ENCODE data around the gene ATP8A2. TPM values are rescaled to one million over a fixed set of nuclear protein-coding genes. Genes with fewer than 3 reads are reported as not detected.

The ATP8A2 gene
- polyA plus RNA-seq, 3 donors: 4.8 to 6.4 (median 5.8) TPM

DNA sequence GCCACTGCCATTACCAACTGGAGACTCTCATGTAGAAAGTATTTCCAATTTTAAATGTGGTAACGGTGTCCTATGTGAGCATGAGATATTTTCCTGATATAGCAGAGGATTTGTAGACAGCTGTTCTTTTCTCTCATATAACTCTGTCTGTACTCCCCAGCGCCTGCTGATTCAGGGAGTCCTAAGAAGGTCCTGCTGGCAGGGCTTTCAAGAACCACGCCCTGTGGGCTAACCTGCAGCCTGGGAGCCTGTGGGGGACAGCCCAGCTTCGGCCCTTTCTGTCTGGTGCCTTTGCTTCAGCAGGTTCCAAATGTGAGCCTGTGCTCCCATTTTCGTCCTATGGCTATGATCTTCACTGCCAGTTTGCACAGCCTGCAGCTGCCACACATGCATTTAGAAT is 316.8 kb downstream of the ATP8A2 start:
- no peak for DNase-seq (ENCODE audit: extremely low read depth in 1 of 11, low read depth in 9 of 11, low spot score in 4 of 11)

DNA sequence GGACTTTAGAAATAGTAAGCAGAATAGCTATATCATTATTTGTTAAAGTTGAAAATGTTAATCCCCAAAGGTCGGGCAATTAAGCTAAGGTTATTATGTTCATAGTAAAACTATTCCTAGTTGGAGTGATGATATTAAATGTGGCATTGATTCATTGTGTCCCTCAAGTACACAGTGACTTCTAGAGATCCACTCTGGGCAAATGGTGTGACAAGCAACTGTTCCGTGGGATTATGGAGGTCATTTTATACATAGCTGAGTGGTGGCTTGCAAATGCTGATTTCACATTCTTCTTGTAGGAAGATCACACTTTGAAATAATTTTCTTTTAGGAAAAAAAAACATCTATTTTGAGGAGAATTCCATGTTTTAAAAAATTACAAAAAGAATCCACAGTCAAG is 317.8 kb downstream of the ATP8A2 start:
- no peak for DNase-seq (ENCODE audit: extremely low read depth in 1 of 11, low read depth in 9 of 11, low spot score in 4 of 11)

DNA sequence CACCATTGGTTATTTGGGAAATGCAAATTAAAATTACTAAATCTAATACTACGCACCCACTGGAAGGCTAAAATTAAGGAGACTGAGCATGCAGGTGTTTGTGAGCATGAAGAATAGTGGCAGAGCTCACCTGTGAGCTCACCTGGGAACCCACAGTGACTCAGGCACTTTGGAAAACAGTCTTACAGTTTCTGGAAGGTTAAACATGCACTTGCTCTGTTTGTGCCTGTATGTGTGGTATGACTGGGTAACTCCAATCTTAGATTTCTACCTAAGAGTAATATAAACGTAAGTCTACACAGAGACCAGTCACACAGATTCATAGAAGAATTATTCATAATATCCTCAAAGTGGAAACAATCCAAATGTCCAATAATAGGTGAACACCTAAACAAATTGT is 318.8 kb downstream of the ATP8A2 start:
- DNase-seq (ENCODE audit: extremely low read depth in 1 of 11, low read depth in 9 of 11, low spot score in 4 of 11): no peak

DNA sequence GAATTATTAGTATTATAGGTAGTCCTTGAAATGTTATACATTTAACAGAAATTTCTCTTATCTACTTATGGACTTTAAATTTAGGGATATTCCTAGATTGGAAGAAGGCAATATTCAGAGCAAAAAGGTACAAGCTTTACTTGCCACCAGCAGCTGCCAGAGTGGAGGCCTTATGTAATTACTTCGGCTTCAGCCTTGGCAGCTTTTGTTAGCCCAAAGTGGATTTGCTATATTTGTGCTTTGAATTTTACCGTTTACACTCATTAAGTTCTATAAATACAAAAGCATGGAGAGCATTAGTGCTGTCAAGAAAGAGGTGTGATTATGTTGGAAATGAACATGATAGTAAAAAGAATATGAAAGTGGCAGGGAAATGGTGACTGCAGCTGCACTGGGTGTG is 319.9 kb downstream of the ATP8A2 start:
- no peak for DNase-seq (ENCODE audit: extremely low read depth in 1 of 11, low read depth in 9 of 11, low spot score in 4 of 11)

DNA sequence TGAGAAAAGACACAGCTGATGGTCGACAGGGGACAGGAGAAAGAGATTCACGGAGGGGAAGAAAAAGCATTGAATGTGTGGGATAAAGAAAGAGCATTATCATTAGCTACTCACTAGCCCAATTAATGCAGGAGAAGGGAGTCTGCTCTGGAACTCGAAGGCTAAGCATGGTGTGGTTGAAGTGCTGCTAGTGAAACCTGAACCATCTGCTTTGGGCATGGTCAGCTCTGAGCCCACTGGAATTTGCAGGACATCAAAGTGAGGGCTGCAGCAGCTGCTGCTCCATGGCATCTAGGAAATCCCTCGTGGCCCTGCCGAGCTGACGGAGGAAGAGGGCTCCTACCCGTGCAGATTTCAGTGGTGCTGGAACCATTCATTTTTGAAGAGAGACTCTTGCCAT is 320.3 kb downstream of the ATP8A2 start:
- DNase-seq (ENCODE audit: extremely low read depth in 1 of 11, low read depth in 9 of 11, low spot score in 4 of 11): peak in 4 of 11 donors; percentile 18 to 63 (median 28)

DNA sequence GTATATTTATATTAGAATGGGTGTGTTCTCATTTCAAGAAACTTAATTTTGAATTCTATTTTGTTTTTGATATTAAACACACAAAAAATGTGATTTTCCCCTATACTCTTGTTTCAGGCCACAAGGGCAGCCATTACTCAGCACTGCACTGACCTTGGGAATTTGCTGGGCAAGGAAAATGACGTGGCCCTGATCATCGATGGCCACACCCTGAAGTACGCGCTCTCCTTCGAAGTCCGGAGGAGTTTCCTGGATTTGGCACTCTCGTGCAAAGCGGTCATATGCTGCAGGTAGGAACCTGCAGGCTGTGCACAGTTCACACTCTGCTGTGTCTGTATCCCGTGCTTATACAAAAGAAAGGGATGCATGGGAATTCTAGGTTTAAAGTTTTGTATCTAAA is 327.3 kb downstream of the ATP8A2 start:
- DNase-seq (ENCODE audit: extremely low read depth in 1 of 11, low read depth in 9 of 11, low spot score in 4 of 11): no peak

DNA sequence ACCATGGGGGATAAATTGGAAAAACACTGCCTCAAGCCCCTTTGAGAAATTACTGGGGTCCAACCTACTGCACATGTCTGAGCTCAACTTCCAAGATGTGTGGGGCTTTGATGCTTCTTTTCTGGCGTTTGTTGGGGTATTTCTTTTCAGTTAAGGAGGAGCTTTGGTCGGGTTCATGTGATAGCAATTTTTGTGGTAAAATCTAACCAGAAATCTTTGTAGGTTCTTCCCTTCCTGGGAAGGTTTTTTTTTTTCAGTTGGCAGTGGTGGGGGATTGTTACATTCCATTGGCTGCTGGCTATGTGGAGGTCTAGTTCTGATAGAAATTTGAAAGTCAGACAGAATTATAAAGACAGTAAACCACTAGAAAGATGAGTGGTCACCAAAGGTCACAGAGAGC is 327.8 kb downstream of the ATP8A2 start:
- DNase-seq (ENCODE audit: extremely low read depth in 1 of 11, low read depth in 9 of 11, low spot score in 4 of 11): no peak

DNA sequence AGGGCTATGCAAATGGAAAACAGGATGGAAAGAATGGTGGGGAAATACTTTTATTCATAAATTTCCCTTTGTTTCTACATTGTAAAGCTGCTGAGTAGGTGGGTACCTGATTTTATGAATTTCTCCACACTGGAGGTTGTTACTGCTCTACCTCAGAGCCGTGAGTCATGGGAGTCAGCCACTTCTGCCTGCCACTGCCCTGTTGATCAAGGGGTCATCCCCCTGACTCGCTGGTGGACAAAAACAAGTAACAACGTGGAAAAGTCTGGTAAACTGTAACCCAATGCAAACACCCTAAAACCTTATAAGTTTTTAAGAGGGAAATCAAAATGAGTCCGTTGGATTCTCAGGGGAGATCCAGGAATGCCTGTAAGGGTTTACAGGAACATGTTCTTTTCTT is 329.5 kb downstream of the ATP8A2 start:
- DNase-seq (ENCODE audit: extremely low read depth in 1 of 11, low read depth in 9 of 11, low spot score in 4 of 11): no peak

DNA sequence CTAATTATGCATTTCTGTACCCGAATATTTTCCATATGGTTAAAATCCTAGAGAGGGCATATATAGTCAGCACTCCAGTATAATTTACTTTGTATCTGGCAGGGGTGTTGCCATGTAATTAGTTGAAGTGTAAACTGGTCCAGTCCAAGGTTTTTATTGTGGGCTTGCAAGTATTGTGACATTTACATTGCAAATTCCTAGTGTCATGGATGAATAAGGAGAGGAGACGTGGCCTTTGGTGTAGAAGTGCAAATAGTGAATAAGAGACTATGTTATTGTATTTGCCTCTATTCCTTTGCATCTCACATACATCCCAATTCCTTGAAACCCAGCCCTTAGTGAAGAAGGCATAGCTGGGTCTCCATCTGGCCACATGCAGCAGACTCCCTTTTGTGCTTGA is 330.6 kb downstream of the ATP8A2 start:
- no peak for DNase-seq (ENCODE audit: extremely low read depth in 1 of 11, low read depth in 9 of 11, low spot score in 4 of 11)

DNA sequence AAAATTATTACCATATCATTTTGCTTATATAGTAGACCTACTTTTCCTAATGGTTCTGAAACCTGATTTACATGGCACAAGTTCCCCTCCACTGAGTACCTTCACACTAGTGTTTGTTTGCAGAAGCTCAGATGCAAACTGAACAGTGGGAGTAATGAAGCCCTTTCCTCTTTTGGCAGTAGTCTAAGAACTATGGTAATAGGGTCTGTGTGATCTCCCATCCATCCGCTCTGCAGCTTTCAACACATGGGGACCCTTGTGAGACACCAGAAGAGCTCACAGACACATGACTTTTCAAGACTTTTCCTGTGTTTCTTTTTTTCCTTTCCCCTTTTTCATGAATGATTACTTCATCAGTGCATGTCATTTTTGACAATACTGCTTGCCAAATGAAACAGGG is 336.0 kb downstream of the ATP8A2 start:
- peak in 1 of 11 donors; percentile 18 for DNase-seq (ENCODE audit: extremely low read depth in 1 of 11, low read depth in 9 of 11, low spot score in 4 of 11)

DNA sequence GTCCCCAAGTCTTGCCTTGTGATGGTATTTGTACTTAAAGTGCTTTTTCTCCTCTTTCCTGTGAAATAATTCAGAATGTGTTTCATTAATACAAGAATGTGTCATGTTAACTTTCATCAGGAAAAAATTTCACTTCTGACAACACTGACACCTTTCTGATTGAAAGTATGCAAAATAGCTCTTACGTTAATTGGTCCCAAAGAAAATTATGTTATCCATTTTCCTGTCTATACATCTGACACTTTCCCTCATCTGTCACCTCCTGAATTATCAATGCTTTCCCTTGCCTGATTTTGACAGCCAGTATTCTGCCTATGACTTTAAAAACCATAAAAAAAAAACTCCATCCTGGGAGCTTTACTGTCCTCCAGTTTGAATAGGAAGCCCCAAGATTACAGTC is 336.5 kb downstream of the ATP8A2 start:
- DNase-seq (ENCODE audit: extremely low read depth in 1 of 11, low read depth in 9 of 11, low spot score in 4 of 11): no peak

DNA sequence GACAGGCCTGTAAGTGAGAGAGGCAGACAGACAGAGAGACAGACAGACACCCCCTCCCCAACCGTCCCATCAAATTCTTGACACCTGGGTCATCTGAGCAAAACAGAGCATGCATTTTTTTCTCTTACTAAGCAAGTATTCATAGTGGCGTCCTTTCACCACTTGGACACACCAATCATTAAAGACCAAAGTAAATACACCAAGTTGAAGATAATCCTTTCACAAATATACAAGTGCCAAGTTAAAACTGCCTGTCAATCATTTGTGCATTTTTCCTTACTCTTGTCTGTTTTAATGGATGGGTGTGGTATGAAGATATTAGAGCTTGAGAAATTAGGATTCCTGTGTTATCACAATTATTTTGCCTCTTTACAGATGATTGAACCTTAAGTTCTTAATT is 337.3 kb downstream of the ATP8A2 start:
- no peak for DNase-seq (ENCODE audit: extremely low read depth in 1 of 11, low read depth in 9 of 11, low spot score in 4 of 11)

DNA sequence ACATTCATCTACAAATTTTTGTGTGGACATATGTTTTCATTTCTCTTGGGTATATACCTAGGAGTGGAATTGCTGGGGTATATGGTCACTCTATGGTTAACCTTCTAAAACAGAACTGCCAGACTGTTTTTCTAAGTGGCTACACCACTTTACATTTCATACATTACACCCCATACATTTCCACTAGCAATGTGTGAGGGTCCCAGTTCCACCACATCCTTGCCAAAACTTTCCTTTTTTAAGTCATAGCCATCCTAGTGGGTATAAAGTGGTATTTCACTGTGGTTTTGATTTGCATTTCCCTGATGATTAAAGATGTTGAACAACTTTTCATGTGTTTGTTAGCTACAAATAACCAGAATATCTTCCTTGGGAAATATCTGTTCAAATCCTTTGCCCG is 344.0 kb downstream of the ATP8A2 start:
- no peak for DNase-seq (ENCODE audit: extremely low read depth in 1 of 11, low read depth in 9 of 11, low spot score in 4 of 11)

DNA sequence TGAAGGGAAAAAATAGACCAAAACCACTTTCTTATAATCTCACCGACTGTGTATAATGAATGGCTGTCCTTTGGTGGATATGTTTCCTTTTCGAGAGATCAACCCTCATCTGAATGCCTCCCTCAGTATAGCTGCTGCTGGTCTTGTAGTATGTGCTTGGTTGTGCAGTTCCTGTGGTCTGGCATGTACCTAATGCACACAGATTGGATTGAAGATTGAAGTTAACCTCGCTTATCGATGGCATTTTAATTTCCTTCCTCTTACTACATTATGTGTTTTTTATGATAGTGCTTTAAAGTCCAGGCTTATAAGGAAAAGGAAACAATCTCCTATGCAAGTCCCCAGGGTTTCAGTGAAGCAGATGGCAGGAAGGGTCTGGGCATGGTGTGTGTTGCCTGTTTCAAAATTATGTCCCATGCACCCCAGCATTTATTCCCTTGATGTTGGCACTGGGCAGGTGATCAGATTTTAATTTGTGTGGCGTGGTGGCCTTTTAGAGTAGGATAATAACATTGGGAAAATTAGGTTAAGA is 346.0 kb downstream of the ATP8A2 start:
- no peak for DNase-seq (ENCODE audit: extremely low read depth in 1 of 11, low read depth in 9 of 11, low spot score in 4 of 11)

DNA sequence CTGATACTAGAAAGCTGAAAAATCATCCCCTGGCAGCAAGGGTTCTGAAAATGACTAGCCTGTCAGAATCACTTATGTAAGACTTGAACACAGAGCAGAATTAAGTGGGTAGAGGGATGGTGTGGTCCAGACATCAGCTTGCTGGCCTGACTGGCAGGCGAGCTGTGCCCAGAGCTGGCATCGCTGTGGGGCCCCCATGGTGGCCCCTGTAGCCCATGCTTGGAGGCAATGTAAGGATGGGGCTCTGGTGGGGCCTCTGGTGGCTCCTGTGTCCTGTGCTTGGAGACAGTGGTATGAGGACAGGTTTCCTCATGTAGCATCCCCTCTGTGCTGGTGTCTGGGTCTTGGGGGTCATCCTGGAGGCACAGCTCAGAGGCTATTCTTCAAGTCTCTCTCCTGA is 347.9 kb downstream of the ATP8A2 start:
- no peak for DNase-seq (ENCODE audit: extremely low read depth in 1 of 11, low read depth in 9 of 11, low spot score in 4 of 11)

DNA sequence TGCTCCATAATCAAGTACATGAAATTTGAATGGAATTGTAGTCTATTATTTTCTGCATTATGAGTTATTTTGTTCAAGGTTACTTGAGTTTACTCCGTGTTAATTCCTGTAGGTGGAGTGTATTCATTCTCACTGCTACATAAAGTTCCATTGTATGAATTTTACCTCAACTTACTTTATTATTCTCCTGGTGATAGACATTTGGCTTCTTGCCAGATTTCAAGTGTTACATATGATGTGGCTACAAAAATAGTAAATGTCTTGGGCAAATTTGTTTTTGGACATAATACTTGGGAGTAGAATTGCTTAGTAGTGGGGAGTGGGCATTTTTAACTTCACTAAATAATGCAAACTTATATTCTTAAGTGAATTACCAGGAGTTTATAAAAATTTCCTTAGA is 351.1 kb downstream of the ATP8A2 start:
- DNase-seq (ENCODE audit: extremely low read depth in 1 of 11, low read depth in 9 of 11, low spot score in 4 of 11): no peak

DNA sequence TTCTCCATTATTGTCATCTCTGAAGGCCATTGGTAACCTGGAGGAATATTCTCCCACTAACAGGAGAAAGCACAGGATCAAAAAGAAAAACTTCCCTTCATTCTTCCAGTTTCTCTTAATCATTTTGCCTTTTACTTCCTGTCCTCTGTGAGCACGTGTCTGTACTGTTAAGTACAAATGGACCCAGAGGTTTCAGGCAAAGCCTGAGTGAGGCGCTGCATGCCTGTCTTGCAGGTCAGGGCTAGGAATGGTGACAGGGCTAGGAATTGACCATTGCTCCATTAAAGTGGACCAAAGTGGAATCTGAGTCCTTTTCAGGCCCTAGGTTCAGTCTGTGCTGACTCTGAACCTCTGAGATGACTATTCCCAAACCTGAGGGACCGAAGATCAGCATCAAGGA is 353.3 kb downstream of the ATP8A2 start:
- DNase-seq (ENCODE audit: extremely low read depth in 1 of 11, low read depth in 9 of 11, low spot score in 4 of 11): no peak

DNA sequence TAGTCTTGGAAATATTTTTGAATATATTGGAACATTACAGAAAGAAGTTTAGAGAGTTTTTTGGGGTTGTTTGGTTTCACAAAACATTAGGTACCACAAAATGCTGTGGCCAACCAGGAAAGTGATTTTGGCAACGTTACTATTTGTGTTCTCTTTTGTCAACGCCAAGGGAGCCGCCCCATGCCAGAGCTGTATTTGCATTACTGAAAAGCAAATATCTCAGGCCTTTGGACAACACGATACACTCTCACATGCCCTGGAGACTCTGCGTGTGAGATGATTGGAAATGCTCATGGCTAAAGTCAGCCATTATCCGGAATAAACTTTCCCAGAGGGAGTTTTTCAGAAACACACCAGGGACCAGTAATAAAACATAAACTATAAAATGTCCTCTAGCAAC is 355.5 kb downstream of the ATP8A2 start:
- DNase-seq (ENCODE audit: extremely low read depth in 1 of 11, low read depth in 9 of 11, low spot score in 4 of 11): no peak

DNA sequence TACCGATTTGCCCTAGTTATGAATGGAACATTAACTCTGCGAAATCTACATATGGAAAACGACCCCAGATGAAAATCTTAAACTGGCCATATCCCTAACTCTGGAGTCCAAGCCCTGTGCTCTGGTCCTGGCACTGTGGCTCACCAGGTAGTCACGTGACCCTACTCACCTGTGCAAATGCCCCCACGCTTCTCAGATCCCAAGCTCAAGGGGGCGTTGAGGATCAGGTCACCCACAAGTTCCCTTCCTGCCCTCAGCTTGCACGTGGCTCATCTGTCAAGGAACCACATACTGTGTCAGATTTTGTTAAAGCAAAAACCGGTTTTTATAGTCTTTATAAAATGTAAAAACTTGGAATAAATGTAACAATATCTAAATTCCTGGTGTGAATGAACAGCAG is 356.0 kb downstream of the ATP8A2 start:
- DNase-seq (ENCODE audit: extremely low read depth in 1 of 11, low read depth in 9 of 11, low spot score in 4 of 11): no peak

DNA sequence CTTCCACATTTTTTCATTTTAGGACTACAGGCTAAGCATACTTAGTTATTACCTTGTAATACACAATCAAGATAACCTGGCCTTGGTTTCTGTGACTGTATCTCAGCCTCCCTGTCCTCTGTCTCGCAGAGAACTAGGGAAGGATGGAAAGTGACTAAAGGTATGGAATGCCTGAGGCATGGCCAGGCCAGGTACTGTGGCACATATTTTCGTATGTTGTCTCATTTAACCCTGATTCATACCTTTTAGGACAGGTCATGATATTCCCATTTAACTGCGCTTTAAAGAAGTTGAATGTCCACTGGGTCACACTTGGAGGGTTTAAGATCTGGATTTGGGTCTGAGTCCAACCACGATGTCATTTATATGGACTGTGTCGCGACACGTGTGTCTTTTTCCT is 357.4 kb downstream of the ATP8A2 start:
- DNase-seq (ENCODE audit: extremely low read depth in 1 of 11, low read depth in 9 of 11, low spot score in 4 of 11): no peak

DNA sequence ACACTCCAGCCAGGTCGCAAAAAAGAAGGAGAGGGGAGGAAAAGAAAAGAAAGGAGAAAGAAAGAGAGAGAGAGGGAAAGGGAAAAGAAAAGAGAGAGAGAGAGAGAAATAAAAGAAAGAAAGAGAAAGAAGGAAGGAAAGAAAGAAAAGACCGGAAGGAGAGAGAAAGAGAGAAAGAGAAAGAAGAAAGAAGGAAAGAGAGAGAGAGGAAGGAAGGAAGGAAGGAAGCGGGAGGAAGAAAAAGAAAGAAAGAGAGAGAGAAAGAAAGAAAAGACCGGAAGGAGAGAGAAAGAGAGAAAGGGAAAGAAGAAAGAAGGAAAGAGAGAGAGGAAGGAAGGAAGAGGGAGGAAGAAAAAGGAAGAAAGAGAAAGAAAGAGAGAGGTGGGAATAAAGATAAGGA is 359.3 kb downstream of the ATP8A2 start:
- DNase-seq (ENCODE audit: extremely low read depth in 1 of 11, low read depth in 9 of 11, low spot score in 4 of 11): no peak

DNA sequence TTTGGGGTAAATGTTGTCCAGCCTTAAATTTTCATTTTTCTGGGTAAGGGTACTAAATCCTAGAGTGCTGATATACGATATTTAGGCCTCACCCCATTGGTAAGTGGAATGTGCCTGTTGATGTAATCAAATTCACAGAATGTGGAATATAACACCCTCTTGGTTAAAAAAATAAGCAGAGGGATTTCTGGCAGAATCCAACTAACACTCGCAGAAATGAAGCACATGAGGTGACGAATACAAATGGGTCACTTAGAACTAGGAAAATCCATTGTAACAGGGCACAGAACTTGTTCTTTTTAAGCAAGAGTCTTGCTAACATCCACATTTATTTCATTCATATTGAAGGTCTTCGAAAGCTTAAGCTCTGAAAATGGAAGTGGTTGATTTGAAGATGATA is 359.8 kb downstream of the ATP8A2 start:
- DNase-seq (ENCODE audit: extremely low read depth in 1 of 11, low read depth in 9 of 11, low spot score in 4 of 11): no peak

Data from renal cortex interstitium (tissue), 11 donors.